Activated CD4-positive, alpha-beta T cell treated with anti-CD3 and anti-CD28 coated beads, Interleukin-2, amount 50 U/mL, for 16 hours (primary cell): ENCODE data around the gene PDCD1.
"Not testable (repeated sequence)": the region's sequence is repeated elsewhere in the genome, so short reads cannot be mapped to it uniquely, and the experiment has no call there.

ENCODE experiments used
- DNase-seq: peaks from one replicate; pipeline ENCODE4 v3.0.0-alpha.2; 2020

The PDCD1 gene

GRCh38 chr2:241823531-241824437 lies 34.9 kb downstream of the PDCD1 start:
- DNase-seq: not testable (repeated sequence)

GRCh38 chr2:241822264-241822623 lies 36.5 kb downstream of the PDCD1 start:
- DNase-seq: no peak

- DNase-seq: no peak
Observed at GRCh38 chr2:241821460-241822263, 37.0 kb downstream of the PDCD1 start.

- no peak for DNase-seq
Observed at GRCh38 chr2:241820625-241821384, 37.9 kb downstream of the PDCD1 start.

GRCh38 chr2:241819947-241820624 lies 38.6 kb downstream of the PDCD1 start:
- not testable (repeated sequence) for DNase-seq

- no peak for DNase-seq
Observed at GRCh38 chr2:241818943-241819270, 39.8 kb downstream of the PDCD1 start.

GRCh38 chr2:241818229-241818942 lies 40.3 kb downstream of the PDCD1 start:
- DNase-seq: no peak

GRCh38 chr2:241817821-241818215 lies 40.9 kb downstream of the PDCD1 start:
- not testable (repeated sequence) for DNase-seq

- DNase-seq: no peak
Observed at GRCh38 chr2:241817126-241817820, 41.4 kb downstream of the PDCD1 start.

- no peak for DNase-seq
Observed at GRCh38 chr2:241816431-241817121, 42.1 kb downstream of the PDCD1 start.

- DNase-seq: no peak
Observed at GRCh38 chr2:241815477-241816430, 42.9 kb downstream of the PDCD1 start.

GRCh38 chr2:241814643-241815476 lies 43.8 kb downstream of the PDCD1 start:
- no peak for DNase-seq

GRCh38 chr2:241814393-241814642 lies 44.4 kb downstream of the PDCD1 start:
- no peak for DNase-seq

- no peak for DNase-seq
Observed at GRCh38 chr2:241813644-241814392, 44.9 kb downstream of the PDCD1 start.

- no peak for DNase-seq
Observed at GRCh38 chr2:241812730-241813643, 45.7 kb downstream of the PDCD1 start.

GRCh38 chr2:241811952-241812729 lies 46.6 kb downstream of the PDCD1 start:
- DNase-seq: no peak
